ENCODE results near the gene BSG.

BSG gene

GRCh38 chr19:608155-609003 is 36.0 kb downstream of the BSG start:
- H3K9me3 Mint-ChIP-seq: peaks cover 2% of the 10 kb centered on the region
- DNase-seq: no peak
- H3K27me3 Mint-ChIP-seq: no peaks in the 10 kb centered on the region
- H3K36me3 Mint-ChIP-seq: peaks cover 5% of the 10 kb centered on the region
- no peak overlapping the region for H3K4me3 Mint-ChIP-seq
- H3K27ac Mint-ChIP-seq: no peak overlapping the region
- H3K4me1 Mint-ChIP-seq: peaks cover 30% of the 10 kb centered on the region
- CTCF ChIA-PET: no interaction called here

GRCh38 chr19:609004-609346 is 36.6 kb downstream of the BSG start:
- peaks cover 30% of the 10 kb centered on the region for H3K4me1 Mint-ChIP-seq
- no peak for DNase-seq
- H3K27me3 Mint-ChIP-seq: no peaks in the 10 kb centered on the region
- peaks cover 6% of the 10 kb centered on the region for H3K36me3 Mint-ChIP-seq
- CTCF ChIA-PET: interaction anchor here (1.0 kb wide), 1 partner anchor 20 kb away, joined by 3 read pairs; no protein-coding TSS in a partner anchor
- H3K4me3 Mint-ChIP-seq: no peak overlapping the region
- no peaks in the 10 kb centered on the region for H3K9me3 Mint-ChIP-seq
- H3K27ac Mint-ChIP-seq: no peak overlapping the region

- no peaks in the 10 kb centered on the region for H3K27me3 Mint-ChIP-seq
Observed at GRCh38 chr19:610071-610800, 37.8 kb downstream of the BSG start.

GRCh38 chr19:610801-611480 is 38.5 kb downstream of the BSG start:
- Mint-ChIP-seq H3K27ac (peak overlapping the region; percentile 97), H3K27me3 (no peaks in the 10 kb centered on the region), H3K9me3 (no peaks in the 10 kb centered on the region), H3K4me1 (peaks cover 35% of the 10 kb centered on the region), H3K4me3 (peak overlapping the region; percentile 93), H3K36me3 (peaks cover 20% of the 10 kb centered on the region)
- DNase-seq: peak; percentile 88
- CTCF ChIA-PET: interaction anchor here (1.3 to 1.4 kb wide), 2 partner anchors 26 to 100 kb away, joined by 3 to 4 read pairs; no protein-coding TSS in a partner anchor

More at GRCh38 chr19:610071-610800, 37.8 kb downstream of the BSG start:
- Mint-ChIP-seq H3K9me3 (no peaks in the 10 kb centered on the region), H3K36me3 (peaks cover 15% of the 10 kb centered on the region), H3K4me3 (peak overlapping the region; percentile 93), H3K4me1 (peaks cover 32% of the 10 kb centered on the region), H3K27ac (peak overlapping the region; percentile 97)
- peak; percentile 78 for DNase-seq
- CTCF ChIA-PET: interaction anchor here (1.0 to 1.4 kb wide), 3 partner anchors 18 to 100 kb away, joined by 3 to 4 read pairs (median 3); no protein-coding TSS in a partner anchor

- CTCF ChIA-PET: interaction anchor here (0.7 to 1.4 kb wide), 3 partner anchors 27 to 346 kb away, joined by 3 to 4 read pairs (median 3); no protein-coding TSS in a partner anchor
- Mint-ChIP-seq H3K4me1 (peaks cover 35% of the 10 kb centered on the region), H3K27ac (peak overlapping the region; percentile 97), H3K9me3 (no peaks in the 10 kb centered on the region), H3K4me3 (peak overlapping the region; percentile 93), H3K27me3 (no peaks in the 10 kb centered on the region), H3K36me3 (peaks cover 20% of the 10 kb centered on the region)
- peak; percentile 50 for DNase-seq
Observed at GRCh38 chr19:611481-611868, 39.1 kb downstream of the BSG start.

GRCh38 chr19:612941-613340 is 40.5 kb downstream of the BSG start:
- CTCF ChIA-PET: no interaction called here
- no peak overlapping the region for H3K27ac Mint-ChIP-seq
- no peaks in the 10 kb centered on the region for H3K27me3 Mint-ChIP-seq
- peaks cover 21% of the 10 kb centered on the region for H3K36me3 Mint-ChIP-seq
- no peak for DNase-seq
- H3K9me3 Mint-ChIP-seq: no peaks in the 10 kb centered on the region
- peaks cover 33% of the 10 kb centered on the region for H3K4me1 Mint-ChIP-seq
- peak overlapping the region; percentile 21 for H3K4me3 Mint-ChIP-seq

DNA sequence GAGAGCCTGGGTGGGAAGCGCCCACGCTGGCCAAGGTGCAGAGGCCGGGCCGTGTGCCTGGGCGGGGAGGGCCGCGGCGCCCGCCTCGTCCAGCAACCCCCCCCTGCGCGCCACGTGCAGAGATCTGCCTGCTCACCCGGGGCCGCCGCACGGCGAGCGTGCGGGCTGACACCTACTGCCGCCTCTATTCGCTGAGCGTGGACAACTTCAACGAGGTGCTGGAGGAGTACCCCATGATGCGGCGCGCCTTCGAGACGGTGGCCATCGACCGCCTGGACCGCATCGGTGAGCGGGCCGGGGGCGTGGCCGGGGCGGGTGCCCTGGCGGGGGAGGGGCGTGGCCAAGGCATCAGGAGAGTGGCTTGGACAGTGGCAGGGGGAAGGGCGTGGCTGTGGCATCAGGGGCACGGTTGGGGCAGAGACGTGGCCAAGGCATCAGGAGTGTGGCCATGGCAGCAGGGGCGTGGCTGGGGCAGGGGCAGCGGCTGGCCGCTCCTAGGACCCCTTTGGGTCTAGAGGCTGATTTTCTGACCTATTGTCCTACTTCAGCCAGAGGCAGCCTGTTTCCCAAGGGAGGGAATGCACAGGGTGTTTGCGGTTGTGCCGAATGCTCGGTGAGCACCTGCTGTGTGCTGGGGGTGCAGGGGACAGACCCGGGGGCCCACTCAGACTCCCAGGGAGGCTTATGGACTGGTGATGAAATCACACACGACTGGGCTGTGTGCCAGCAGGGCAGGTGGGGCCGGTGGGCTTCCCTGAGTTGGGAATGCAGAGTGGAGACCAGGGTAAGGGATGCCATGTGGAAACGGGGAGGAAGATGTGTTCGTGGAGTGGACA is 41.6 kb downstream of the BSG start:
- CTCF ChIA-PET: no interaction called here
- peaks cover 29% of the 10 kb centered on the region for H3K36me3 Mint-ChIP-seq
- H3K27me3 Mint-ChIP-seq: no peaks in the 10 kb centered on the region
- no peaks in the 10 kb centered on the region for H3K9me3 Mint-ChIP-seq
- H3K4me1 Mint-ChIP-seq: peaks cover 33% of the 10 kb centered on the region
- no peak overlapping the region for H3K27ac Mint-ChIP-seq
- DNase-seq: no peak
- H3K4me3 Mint-ChIP-seq: no peak overlapping the region

DNA sequence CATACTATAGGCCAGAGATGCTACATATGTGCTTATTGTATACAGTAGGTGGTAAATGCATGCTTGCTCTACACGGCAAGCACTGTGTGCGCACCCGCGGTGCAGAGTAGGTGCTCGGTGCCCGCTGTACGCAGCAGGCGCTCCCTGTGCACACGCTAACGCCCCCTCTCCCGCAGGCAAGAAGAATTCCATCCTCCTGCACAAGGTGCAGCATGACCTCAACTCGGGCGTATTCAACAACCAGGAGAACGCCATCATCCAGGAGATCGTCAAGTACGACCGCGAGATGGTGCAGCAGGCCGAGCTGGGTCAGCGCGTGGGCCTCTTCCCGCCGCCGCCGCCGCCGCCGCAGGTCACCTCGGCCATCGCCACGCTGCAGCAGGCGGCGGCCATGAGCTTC is 43.2 kb downstream of the BSG start:
- Mint-ChIP-seq H3K27ac (no peak overlapping the region), H3K4me3 (no peak overlapping the region), H3K36me3 (peaks cover 35% of the 10 kb centered on the region), H3K9me3 (no peaks in the 10 kb centered on the region), H3K27me3 (no peaks in the 10 kb centered on the region), H3K4me1 (peaks cover 24% of the 10 kb centered on the region)
- CTCF ChIA-PET: no interaction called here
- no peak for DNase-seq

DNA sequence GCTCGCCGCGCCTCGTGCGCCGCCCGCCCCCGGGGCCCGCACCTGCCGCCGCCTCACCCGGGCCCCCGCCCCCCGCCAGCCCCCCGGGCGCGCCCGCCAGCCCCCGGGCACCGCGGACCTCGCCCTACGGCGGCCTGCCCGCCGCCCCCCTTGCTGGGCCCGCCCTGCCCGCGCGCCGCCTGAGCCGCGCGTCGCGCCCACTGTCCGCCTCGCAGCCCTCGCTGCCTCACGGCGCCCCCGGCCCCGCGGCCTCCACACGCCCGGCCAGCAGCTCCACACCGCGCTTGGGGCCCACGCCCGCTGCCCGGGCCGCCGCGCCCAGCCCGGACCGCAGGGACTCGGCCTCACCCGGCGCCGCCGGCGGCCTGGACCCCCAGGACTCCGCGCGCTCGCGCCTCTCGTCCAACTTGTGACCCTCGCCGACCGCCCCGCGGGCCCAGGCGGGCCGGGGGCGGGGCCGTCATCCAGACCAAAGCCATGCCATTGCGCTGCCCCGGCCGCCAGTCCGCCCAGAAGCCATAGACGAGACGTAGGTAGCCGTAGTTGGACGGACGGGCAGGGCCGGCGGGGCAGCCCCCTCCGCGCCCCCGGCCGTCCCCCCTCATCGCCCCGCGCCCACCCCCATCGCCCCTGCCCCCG is 43.8 kb downstream of the BSG start:
- CTCF ChIA-PET: no interaction called here
- Mint-ChIP-seq H3K4me3 (no peak overlapping the region), H3K27me3 (no peaks in the 10 kb centered on the region), H3K9me3 (no peaks in the 10 kb centered on the region), H3K27ac (no peak overlapping the region), H3K4me1 (peaks cover 20% of the 10 kb centered on the region), H3K36me3 (peaks cover 35% of the 10 kb centered on the region)
- no peak for DNase-seq

DNA sequence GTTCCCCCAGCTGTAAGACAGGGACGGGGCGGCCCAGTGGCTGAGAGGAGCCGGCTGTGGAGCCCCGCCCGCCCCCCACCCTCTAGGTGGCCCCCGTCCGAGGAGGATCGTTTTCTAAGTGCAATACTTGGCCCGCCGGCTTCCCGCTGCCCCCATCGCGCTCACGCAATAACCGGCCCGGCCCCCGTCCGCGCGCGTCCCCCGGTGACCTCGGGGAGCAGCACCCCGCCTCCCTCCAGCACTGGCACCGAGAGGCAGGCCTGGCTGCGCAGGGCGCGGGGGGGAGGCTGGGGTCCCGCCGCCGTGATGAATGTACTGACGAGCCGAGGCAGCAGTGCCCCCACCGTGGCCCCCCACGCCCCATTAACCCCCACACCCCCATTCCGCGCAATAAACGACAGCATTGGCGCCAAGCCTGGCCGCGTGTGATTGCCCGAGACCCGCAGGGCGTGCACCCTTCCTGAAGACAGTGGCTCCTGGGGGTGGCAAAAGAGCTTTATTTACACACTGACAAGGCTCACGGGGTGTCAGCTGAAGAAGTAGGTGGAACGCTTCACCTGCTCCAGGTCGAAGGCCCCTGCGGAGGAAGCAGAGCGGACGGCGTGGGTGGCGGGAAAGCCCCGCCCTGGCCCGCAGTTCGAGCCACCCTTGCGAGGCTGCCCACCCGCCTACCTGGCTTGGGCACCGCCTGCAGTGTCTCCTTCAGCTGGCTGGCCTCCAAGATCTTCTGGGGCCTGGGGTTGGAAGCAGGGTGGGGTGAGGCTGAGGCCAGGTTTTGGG is 44.5 kb downstream of the BSG start:
- Mint-ChIP-seq H3K36me3 (peaks cover 37% of the 10 kb centered on the region), H3K27me3 (no peaks in the 10 kb centered on the region), H3K4me1 (peaks cover 13% of the 10 kb centered on the region), H3K9me3 (no peaks in the 10 kb centered on the region), H3K27ac (no peak overlapping the region), H3K4me3 (no peak overlapping the region)
- CTCF ChIA-PET: no interaction called here
- DNase-seq: no peak

DNA sequence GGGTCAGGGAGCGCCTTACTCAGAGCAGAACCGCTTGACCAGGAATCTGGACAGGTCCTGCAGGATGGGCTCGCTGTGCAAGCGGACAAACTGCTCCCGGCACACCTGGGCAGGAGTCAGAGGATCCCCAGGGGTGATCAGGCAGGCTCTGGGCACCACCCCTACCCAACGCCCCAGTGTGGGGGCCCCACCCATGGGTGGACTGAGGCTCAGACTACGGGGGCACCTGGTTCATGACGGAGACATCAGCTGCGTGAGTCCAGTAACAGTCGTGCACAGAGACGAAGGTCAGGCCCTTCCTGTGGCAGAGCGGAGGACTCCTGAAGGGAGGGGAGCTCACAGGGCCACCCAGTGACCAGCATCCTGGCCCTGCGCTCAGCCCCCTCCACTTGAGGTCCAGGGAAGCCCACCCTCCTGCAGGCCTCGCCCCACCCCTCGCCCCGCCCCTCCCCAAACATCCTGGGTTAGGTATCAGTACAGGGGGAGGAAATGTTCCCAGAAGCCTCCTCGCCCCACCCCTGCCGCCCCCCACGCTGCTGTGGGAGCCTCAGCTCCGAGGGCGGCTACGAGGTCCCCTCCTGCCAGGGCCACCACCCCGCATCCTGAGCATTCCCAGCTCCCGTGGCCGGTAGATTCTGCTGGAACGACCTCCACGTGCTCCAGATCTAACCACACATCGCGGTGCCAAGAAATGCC is 45.3 kb downstream of the BSG start:
- Mint-ChIP-seq H3K27me3 (no peaks in the 10 kb centered on the region), H3K27ac (peak overlapping the region; percentile 49), H3K4me3 (no peak overlapping the region), H3K36me3 (peaks cover 37% of the 10 kb centered on the region), H3K4me1 (peaks cover 10% of the 10 kb centered on the region), H3K9me3 (no peaks in the 10 kb centered on the region)
- no peak for DNase-seq
- CTCF ChIA-PET: no interaction called here

DNA sequence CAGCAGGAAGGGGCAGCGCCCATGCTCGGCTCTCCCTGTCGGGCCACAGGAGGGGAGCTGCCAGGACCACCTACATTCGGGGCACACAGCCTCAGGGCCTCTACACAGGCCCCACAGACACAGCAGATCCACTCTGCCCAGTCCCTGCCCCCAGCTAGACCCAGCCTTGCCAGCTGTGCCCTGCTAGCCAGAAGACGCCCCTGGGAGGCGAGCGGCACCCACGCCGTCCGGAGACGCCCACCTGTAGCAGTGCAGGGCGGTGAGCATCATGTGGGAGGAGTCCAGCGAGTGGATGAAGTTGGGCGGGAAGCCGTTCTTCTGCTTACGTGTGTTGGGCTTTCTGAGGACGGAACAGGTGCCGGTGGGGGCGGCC is 45.8 kb downstream of the BSG start:
- CTCF ChIA-PET: no interaction called here
- H3K4me3 Mint-ChIP-seq: no peak overlapping the region
- no peak for DNase-seq
- H3K4me1 Mint-ChIP-seq: peaks cover 5% of the 10 kb centered on the region
- H3K27ac Mint-ChIP-seq: no peak overlapping the region
- H3K9me3 Mint-ChIP-seq: no peaks in the 10 kb centered on the region
- peaks cover 32% of the 10 kb centered on the region for H3K36me3 Mint-ChIP-seq
- H3K27me3 Mint-ChIP-seq: no peaks in the 10 kb centered on the region

Measured in activated naive CD4-positive, alpha-beta T cell treated with anti-CD3 and anti-CD28 coated beads, Interleukin-2, amount 10 ng/mL, durations not matched to agents 7 days and 5 days (primary cell).